EL (cell line): ENCODE results near the gene ATP6V0D1.
A peak's percentile ranks its signal among the peaks of the same experiment; 100 is the strongest.

Experiments used
- DNase-seq: peaks from one replicate; pipeline ENCODE4 v3.0.0-alpha.2; 2016

ATP6V0D1 gene

GRCh38 chr16:67400901-67401300 lies 80.1 kb downstream of the ATP6V0D1 start:
- no peak for DNase-seq

GRCh38 chr16:67399749-67400704 lies 80.9 kb downstream of the ATP6V0D1 start:
- no peak for DNase-seq

- DNase-seq = no peak
Observed at GRCh38 chr16:67399218-67399733, 81.7 kb downstream of the ATP6V0D1 start.

DNA sequence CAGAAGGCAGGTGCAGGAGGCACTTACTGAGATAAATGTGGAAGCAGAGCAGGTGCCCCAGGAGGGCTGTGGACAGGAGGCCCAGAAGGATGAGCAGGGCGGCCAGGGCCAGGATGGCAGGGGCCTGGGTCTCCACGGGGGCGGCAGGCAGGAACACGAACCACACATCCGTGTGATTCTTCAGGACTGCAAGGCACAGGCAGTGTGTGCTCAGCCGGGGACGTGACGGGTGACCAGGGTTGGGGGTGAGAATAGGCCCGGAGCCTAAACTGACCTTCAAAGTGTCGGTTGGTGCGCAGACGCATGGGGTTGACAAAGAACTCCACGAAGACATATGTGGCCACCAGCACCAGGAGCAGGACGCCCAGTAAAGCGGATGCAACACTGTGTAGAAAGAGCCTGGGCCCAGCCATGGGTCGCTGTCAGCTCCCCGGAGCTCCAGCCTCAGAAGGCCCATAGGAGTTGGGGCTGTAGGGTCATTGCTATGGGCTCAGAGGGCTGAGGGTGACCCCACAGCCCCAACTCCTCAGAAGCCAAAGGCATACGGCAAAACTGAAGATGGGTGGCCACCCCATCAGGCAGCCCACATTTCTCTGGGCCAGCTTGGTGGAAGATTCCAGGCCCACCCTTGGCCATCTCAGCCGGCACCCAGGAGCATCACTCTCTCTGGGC lies 82.3 kb downstream of the ATP6V0D1 start:
- DNase-seq = no peak

GRCh38 chr16:67397812-67398545 lies 83.0 kb downstream of the ATP6V0D1 start:
- no peak for DNase-seq

DNA sequence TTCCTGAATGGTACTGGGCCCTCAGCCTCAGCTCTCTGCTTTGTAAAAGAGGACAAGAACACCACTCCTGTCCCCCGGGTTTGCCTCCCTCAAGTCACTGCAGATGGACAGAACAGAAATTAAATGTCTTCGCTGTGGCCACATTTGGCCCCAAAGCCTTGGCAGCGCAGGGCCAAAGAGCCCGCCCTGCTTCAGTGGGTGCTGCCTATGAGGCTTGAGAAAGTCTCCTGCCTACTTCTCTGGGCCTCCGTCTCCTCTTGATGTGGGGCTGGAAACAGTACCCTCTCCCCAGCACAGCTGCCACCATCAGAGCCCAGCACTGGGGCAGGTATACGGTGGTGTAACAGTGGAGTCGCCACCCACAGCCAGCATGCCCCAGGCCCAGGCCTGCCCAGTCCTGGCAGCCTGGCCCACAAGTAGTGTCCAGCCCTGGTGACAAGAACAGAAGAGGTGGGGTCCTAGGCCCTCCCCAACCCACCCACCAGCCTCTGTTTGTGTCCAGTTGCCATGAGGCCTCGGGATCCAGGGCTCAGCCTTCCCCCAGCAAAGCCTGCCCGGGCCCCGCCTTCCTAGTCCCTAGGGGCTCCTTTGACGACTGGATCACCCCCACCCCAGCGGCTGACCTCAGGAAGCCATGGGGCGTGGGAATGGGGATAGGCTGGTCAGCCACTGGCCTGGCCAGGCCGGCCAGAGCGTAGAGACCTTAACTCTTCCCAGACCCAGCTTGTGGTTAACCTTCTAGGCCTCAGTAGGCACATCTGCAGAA lies 83.7 kb downstream of the ATP6V0D1 start:
- no peak for DNase-seq

GRCh38 chr16:67396159-67397035 lies 84.6 kb downstream of the ATP6V0D1 start:
- peak; percentile 79 for DNase-seq

GRCh38 chr16:67395458-67396158 lies 85.3 kb downstream of the ATP6V0D1 start:
- peak; percentile 43 for DNase-seq

GRCh38 chr16:67395105-67395457 lies 85.9 kb downstream of the ATP6V0D1 start:
- DNase-seq = no peak

- no peak for DNase-seq
Observed at GRCh38 chr16:67394155-67395104, 86.5 kb downstream of the ATP6V0D1 start.

DNA sequence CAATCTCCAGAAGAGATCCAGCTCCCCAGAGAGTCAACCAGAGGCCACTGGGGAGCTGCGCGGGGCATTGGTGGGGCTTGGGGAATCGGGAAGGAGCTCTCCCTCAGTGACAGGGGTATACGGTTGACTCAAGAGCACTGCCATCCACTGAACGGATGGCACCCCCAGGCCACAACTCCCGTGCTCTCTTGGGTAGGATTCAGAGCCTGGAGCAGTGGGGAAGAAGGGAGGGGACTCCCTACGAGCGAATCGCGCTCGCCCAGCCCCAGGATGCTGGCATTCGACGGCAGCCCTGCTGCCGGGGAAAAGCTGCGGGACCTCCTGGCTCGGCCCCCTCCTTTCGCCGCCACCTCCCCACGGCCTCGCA lies 87.2 kb downstream of the ATP6V0D1 start:
- no peak for DNase-seq

- peak; percentile 78 for DNase-seq
Observed at GRCh38 chr16:67393111-67393787, 87.7 kb downstream of the ATP6V0D1 start, which contains the start of gene TPPP3. TSS of gene TPPP3 (minus strand) at chr16:67393498. CDS start at chr16:67391111, 2,387 bp downstream.

- DNase-seq = no peak
Observed at GRCh38 chr16:67392301-67393059, 88.5 kb downstream of the ATP6V0D1 start.

GRCh38 chr16:67391424-67392300 lies 89.3 kb downstream of the ATP6V0D1 start:
- no peak for DNase-seq

DNA sequence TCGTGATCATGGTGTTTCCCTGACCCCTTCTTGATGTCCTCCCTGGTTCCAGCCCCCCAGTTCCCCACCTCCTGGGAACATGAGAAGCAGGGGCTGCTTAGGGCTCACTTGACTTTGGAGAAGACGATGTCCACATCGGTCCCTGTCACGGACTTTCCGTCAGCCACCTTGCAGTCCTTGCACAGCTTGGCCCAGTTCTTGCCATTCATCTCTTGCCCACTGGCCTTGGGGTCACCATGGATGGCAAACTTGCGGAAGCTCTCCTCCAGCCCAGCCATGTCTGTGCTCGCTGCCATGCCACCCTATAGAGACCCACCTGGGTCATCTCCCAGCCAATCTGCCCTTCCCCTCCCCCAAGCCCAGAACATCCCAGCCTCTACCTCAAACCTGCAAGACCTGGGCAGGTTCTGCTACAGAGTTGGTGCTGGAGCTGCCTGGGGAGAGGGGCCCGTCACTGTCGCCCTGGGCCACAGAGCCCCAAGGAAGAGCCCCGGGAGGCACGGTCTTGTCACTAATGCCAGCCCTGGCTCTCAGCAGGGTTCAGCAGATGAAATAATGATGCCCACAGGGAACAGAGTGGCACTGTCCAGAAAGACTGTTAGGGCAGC lies 90.0 kb downstream of the ATP6V0D1 start:
- no peak for DNase-seq
